DMS79 treated with DMSO at 0.1 percent for 48 hours (cell line): ENCODE measurements around the gene TPRG1L.
"Not testable (repeated sequence)": the region's sequence is repeated elsewhere in the genome, so short reads cannot be mapped to it uniquely, and the experiment has no call there.

Source experiments
- DNase-seq: peaks from one replicate; lab custom pipeline; 2025; lab: John Stamatoyannopoulos, UW

Gene TPRG1L

DNA sequence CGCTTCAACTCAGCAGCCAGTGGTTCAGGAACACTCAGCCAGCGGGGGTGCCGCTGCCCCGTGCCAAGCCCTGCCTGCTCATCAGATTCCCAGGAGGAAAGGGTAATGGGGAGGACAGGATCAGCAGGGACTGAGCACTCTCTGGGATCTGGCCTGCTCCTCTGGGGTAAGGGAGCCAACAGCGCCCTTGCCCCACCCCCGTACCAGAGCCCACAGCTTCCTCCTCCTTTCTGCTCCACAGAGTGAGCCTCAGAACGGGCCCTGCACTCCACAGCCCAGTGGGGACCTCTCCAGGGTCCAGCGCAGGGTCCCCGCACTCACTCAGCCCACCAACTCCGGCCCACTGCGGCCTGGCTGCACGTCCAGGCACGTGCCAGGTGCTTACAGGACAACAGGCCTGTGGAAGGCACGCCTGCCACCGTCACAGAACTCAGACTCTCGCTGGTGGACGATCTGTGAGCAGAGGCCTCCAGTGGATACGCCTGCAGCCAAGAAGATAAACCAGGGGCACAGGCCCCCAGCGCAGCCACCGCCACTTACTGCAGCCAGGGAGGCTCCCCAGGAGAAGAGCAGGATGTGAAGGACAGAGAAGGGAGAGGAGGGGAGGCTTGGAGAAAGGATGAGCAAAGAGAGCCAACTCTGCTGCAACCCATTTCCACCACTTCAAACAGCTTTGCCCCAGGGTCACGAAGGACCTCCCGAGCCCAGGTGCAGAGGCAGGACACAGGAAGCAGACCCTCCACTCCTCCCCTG lies 15.6 kb upstream of the TPRG1L start:
- DNase-seq: peak; percentile 58

DNA sequence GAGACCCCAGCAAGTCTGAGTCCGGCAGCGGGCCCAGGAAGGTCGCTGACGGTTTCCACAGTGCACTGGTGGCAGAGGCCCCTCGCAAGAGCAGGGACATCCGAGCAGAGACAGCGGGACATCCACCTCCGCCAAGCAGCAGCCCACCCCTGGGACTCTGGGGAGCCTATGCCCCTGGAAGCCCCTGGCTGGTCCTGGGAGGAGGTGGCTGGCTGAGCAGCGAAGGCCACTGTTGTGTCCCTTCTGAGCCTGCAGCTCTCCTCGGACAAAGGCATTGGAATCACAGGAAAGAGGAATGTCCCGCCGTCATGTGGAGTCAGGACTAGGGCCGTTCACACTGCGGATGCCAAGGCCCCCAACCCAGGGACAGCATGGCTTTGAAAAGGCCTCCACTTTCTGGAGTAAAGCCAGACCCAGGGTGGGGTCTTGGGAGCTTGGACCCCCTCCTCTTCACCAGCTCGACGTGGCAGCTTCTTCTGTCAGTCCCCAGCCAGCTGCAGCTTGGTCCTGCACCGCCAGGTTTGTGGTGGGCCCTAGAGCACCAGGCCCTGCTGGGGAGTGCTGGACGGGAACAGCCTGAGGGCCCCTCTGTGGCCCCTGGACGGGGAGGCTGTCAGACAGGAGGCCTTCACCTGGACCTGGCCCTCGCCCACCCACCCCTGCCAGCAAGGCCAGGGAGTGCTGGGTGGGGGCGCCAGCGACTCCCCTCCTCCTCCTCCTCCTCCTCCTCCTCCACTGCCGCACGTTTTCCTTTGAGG lies 14.9 kb upstream of the TPRG1L start:
- no peak for DNase-seq

DNA sequence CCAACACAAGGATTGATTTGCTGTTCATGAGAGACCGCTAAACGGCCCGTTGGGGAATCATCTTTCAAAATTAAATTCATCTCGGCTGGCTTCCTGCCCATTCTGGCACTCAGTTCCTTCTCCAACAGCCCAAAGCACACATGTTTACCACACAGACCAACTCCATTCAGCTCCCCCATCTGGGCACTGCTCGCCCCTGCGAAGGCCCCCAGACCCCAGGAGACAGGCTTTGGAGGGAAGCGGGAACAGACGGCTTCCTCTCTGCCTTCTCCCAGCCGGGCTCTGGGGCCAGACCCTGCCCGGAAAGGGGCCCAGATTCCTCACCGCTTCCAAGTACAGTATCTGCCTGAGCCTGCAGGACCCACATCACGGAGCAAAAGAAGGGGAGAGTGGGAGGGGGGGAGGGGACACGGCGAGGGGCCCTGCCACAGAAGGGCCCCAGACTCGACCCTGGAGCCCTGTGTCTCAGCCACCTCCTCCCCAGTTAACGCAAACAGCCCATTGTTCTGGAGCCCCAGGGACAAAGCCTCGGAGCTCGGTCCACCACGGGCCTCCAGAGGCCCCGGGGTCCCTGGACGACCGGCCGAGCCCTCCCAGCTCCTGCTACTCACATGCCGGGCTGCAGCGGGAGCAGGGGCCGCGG lies 14.2 kb upstream of the TPRG1L start:
- peak; percentile 86 for DNase-seq

DNA sequence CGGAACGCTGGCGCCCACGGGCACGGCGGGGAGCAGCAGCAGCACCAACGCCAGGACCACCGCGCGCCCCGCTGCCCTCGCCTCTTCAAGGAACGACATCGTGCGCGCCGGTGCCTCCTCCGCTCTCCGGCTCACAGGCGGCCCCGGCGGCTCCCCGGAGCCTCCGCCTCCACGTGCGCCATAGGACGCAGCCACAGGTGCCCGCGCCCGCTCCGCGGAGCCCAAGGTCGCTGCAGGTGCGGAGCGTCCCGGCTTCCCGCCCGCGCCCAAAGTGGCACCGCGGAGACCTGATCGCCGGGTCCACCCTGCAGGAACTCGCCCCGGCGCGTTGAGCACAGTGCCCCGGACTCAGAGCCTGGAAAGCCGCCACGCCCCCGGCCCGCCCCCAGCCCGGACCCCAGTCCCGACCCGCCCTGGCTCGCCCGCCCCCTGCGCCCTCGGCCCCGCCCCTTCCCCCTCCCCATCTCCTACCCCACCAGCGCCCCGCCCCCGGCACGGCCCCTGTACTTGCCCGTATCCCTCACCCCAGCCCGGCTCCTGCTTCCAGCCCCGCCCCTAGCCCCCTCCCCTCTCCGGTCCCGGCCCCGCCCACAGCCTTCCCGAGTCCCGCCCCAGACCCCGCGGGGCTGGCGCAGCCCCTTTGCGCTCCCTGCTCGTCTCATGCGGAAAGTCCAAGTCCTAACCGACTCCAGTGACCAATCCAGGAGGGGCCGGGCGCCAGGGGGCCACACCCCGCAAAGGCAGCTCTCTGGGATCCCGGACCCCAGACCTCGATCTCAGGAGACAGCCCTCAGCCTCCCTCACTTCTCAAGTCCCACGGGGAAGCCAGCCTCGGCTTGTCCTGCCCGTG lies 13.4 kb upstream of the TPRG1L start, which contains the start of gene MEGF6:
MEGF6 (minus strand) TSS at position 339 of the 850 bp plus-strand sequence; CDS start at position 99, 240 bp downstream.
- DNase-seq: peak; percentile 52

DNA sequence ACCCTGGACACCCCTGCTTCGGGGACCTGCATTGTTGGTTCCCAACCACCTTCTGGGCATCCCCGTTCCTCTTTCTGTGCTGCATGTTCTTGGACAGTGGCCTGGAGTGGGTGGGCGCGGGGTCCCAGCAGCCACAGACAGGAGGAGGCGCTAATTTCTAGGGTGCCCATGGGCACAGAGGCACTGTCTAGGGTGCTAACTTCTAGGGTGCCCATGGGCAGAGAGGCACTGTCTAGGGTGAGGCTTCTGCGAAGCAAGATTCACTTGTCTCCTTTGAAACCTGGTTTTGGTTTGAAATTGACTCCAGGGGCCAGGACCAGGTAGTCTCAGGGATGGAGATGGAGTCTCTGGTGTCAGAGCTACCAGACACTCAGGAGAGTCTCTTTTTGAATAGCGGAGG lies 12.7 kb upstream of the TPRG1L start:
- DNase-seq: no peak

DNA sequence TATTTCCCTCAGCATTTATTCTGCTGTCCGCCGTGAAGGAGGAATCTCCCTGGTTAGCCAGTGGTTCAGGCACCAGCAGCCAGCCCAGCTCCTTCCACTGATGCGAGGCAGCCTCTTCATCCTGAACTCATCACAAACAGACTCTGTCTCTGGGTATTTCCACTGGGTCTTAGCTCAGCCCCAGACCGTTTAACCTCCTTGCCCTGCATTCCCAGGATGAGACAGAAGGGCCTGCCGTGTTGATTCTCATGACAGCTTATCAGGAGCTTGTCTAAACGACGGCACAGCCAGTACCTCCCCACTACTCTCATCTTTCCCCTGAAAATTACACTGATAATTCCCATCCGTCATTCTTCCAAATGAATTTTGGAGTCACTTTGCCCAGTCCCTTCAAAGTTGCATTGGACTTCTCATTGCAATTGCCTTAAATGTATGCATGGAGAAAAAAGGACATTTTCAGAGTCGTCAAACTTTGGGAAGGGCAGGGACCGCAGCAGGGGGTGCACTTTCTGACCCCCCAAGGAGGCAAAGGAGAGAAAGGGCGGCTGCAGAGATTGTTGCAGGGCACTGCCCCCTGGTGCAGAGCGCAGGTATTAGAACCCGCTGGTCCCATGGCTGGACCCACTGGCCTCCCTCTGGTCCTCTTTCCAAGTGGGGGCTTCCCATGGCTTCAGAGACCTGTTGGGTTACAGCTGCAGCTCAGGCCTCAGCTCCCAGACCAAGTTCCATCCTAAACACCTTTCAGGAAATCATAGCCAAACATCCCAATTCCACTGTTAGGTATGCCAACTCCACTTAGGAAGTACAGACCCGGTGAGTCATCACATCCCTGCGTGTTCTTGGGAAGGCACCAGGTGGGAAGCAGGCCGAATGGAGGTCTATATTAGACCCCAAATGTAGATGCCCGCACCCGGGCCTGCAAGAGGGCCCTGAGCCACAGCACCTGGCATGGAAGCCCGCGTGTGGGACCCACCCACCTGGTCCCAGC lies 9.8 kb upstream of the TPRG1L start:
- DNase-seq: no peak

DNA sequence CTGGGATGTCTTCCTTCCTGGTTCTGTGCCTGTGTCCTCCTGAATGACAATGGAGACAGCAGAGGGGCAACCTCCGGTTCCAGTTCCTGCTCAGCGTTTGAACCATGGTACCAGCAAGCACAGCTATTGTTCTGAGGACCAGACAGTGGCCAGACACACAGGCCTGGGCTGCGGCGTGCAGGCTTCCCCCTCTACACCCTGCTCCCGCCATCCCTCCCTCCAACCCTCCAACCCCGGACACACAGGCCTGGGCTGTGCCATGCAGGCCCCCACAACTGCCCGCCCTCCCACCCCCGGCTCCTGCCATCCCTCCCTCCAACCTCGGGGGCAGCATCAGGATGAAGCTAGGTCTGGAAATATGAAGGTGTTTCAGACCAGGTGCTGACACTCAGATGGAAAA lies 8.0 kb upstream of the TPRG1L start:
- no peak for DNase-seq

DNA sequence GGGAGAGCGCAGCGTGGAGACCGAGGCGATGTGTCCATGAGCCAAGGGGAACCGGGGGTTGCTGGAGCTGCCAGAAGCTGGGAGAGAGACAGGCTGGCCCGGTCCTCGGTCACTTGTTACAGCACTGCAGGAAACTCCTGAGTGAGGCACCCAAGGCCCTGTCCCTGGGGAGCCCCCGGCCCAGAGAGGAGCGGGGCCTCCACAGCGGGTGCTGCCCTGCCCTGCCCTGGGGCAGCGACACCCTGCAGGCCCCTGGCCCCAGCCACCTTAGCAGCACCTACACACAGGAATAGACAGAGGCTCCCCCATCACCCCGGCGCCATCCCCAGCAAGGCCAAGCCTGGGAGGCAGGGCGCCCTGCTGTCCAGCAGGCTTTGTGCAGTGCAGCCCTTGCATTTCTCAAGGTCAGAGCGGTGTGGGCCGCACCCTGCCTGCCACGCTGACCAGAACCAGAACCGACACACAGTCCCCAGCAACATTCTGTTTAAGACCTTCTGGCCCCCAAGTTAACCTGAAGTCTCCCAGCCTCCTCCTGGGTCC lies 6.9 kb upstream of the TPRG1L start:
- DNase-seq: no peak

DNA sequence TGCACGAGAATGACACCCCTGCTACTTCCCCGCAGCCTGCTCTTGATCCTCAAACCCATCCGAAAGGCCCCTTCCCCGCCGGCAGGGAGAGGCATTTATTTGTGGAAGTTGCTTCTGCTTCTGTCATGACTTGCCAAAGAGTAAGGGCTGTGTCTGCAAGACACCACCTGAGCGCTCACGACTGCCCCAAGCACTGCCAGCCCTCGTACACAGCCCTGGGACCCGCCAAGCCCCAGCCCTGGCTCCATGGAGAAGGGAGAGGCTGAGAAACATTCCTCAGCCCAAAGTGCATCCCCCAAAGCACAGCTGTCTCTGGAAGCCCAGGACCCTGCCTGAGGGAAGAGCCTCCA lies 6.3 kb upstream of the TPRG1L start:
- no peak for DNase-seq

DNA sequence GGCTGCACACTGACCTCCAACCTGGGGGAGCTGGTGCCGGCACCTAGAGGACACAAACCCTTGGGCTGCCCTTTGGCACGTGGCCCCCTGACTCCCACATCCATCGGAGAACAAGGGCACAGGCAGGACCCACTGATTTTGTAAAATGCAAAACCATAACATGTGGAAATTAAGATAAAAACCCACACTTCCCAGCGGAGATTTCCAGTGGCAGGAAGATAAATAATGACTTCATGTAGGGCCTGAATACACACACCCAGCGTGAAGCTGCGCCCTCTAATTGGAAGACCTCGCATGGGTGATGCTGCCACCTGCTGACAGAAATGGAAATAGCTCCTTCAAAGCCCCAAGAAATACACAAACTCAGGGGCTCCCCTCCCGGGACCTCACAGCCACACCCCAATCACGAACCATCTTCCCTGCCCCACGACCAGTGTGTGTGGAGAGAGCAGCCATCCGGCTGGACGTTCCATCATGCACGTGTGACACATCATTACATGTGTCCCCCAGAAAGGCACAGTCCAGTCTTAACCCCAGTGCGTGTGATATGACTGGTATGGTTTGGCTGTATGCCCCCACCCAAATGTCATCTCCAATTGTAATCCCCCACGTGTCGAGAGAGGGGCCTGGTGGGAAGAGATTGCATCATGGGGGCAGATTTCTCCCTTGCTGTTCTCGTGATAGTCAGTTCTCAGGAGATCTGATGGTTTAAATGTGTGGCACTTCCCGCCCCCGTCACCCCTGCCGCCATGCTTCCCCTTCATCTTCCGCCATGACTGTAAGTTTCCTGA lies 5.7 kb upstream of the TPRG1L start:
- DNase-seq: peak; percentile 68

DNA sequence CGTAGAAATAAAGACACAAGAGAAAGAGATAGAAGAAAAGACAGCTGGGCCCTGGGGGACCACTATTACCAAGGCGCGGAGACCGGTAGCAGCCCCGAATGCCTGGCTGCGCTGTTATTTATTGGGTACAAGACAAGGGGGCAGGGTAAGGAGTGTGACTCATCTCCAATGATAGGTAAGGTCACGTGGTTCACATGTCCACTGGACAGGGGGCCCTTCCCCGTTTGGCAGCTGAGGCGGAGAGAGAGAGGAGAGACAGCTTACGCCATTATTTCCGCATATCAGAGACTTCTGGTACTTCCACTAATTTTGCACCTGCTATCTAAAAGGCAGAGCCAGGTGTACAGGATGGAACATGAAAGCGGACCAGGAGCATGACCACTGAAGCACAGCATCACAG lies 4.1 kb upstream of the TPRG1L start:
- DNase-seq: no peak

DNA sequence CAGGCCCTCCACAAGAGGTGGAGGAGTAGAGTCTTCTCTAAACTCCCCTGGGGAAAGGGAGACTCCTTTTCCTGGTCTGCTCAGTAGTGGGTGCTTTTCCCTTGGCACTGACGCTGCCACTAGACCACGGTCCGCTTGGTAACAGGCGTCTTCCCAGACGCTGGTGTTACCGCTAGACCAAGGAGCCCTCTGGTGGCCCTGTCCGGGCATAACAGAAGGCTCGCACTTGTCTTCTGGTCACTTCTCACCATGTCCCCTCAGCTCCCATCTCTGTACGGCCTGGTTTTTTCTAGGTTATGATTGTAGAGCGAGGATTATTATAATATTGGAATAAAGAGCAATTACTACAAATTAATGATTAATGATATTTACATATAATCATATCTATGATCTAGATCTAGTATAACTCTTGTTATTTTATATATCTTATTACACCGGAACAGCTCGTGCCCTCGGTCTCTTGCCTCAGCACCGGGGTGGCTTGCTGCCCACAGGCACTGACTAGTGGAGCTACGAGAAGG lies 3.6 kb upstream of the TPRG1L start:
- not testable (repeated sequence) for DNase-seq

DNA sequence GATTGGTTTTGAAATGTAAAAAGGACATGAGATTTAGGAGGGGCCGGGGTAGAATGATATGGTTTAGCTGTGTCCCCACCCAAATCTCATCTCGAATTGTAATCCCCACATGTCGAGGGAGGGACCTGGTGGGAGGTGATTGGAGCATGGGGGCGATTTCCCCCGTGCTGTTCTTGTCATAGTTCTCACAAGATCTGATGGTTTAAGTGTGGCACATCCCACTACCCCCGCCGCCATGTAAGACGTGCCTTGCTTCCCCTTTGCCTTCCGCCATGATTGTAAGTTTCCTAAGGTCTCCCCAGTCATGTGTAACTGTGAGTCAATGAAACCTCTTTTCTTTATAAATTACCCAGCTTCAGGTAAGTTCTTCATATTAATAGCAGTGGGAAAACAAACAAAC lies 2.7 kb upstream of the TPRG1L start:
- not testable (repeated sequence) for DNase-seq

DNA sequence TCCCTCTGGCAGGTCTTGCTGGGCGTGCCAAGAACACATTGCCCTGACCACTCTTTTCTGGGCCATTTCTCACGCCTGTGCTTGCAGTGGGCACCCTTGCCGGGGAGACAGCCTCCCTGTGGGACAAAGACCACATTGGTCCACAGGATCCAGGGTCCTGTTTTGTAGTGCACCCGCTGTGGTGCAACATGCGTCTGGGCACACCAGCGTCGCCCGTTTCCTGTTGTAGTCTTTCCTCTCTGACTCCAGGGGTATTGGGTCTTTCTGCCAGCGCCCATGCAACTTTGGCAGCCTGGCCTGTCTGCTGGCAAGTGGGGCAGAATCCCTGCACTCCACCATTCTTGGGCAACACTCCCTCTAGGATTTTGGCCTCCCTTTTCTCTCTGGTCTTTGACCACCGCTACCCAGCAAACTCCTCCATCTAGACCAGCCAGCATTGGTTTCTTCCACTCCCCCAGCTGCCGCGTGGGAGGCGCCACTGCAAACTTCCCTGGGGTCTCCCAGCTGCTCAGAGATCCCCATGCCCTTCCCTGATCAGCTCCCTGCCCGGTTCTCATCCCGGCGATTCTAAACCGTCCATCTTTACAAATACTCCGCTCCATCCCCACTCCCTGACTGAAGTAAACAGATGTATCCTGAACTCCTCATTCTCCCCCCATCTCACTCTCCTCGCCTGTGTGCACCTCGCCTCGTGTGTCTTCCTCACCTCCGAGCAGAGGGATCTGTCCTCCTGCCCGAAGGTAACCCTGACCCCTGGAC lies 1.2 kb upstream of the TPRG1L start:
- no peak for DNase-seq

DNA sequence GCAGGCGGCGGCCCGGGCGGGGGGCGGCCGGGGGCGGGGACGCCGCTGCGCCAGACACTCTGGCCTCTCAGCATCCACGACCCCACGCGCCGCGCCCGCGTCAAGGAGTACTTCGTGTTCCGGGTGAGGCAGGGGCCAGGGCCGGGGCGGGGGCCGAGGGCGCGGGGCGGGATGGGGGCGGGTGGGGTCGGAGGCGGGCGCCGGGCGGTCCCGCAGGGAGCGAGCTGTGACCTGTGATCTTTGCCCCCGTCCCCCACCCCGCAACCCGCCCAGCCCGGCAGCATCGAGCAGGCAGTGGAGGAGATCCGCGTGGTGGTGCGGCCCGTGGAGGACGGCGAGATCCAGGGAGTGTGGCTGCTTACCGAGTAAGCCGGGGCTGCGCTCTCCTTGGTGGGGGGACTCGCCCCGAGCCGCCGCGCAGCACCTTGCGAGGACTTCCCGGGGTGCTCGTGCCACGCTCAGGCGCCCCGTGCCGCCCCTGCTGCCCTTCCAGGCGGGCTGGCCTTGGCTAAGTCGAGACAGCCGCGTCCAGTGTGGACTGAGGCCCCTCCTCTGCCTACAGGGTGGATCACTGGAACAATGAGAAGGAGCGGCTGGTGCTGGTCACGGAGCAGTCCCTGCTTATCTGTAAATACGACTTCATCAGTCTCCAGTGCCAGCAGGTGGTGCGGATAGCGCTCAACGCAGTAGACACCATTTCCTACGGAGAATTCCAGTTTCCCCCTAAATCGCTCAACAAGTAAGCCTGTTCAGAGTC lies 514 bp downstream of the TPRG1L start:
- DNase-seq: no peak

DNA sequence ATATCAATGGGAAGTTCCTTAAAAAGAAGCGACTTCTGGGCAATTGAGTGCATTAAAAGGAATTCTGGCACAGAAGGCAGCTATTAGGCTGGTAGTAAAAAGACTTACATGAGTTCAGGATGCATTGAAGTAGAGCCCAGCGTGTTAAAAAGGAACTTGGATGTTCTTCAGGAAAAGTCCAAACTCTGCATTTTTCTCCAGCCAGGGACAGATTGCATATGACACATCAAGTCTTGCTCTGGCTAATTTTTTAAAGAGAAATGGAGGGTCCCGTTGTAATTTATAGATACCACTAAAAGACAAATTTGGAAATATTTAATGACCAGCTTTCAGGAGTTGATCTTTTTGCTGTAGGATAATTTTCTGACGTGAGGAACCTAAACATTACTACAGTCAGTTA lies 1.2 kb downstream of the TPRG1L start:
- DNase-seq: no peak

DNA sequence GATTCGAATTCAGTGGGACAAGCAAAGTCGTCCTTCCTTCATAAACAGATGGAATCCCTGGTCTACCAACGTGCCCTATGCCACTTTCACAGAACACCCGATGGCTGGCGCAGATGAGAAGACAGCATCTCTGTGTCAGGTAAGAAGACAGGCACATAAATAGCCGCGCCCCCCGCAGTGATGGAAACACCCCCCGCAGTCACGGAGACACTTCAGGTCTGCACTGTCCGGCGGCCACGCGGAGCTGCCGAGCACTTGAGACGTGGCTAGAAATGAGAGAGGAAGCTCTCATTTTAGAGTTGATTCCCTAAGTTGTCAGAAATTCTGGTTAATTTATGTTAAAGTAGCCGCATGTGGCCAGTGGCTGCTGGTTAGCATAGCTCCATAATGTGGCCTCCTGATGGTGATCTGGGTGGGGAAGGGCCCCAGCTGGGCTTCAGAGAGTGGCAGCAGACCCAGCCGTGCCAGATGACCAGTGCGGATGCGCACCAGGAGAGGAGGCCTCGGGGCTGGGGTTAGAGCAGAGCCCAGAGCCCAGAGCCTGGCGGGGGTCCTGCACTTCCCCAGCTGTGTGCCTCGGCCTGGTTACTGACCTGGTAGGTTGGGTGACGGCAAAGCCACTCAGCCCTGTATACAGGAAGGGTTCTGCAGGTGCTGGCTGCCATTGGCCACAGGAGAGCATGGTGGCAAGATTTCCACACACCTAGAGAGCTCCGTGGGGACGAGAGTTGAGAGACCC lies 2.9 kb downstream of the TPRG1L start:
- no peak for DNase-seq
